Effector memory CD8-positive, alpha-beta T cell (primary cell): ENCODE results near the gene OSCAR.
A peak's percentile ranks its signal among the peaks of the same experiment; 100 is the strongest.
"Not testable (repeated sequence)": the region's sequence is repeated elsewhere in the genome, so short reads cannot be mapped to it uniquely, and the experiment has no call there.

Experiments
- ATAC-seq: fragments of 150-1000 bp; cut with Tn5 transposase; replicated peaks from 2 replicates; pipeline ENCODE4 v1.10.0; 2021; ENCODE audit warnings: mild to moderate bottlenecking, moderate library complexity
- DNase-seq, 3 experiments: peaks; one replicate each; pipeline ENCODE4 v3.0.0; 2021
- H3K27ac Mint-ChIP-seq, 2 donors: one replicate each; pipeline ENCODE4 v1.8.0; 2022; ENCODE audit warnings: mild to moderate bottlenecking in 2 of 2, mixed read lengths in 2 of 2, moderate library complexity in 2 of 2
- H3K27me3 Mint-ChIP-seq, 2 donors: one replicate each; pipeline ENCODE4 v1.8.0; 2022; ENCODE audit warnings: mixed read lengths in 2 of 2
- H3K36me3 Mint-ChIP-seq: one replicate; pipeline ENCODE4 v1.8.0; 2022; ENCODE audit warnings: mild to moderate bottlenecking, moderate library complexity, mixed read lengths; ENCODE audit not compliant: insufficient read depth
- H3K4me1 Mint-ChIP-seq, 2 donors: one replicate each; pipeline ENCODE4 v1.8.0; 2022; ENCODE audit warnings: low read depth in 2 of 2, mixed read lengths in 2 of 2
- H3K4me3 Mint-ChIP-seq, 2 donors: one replicate each; pipeline ENCODE4 v1.8.0; 2022; ENCODE audit warnings: mild to moderate bottlenecking in 2 of 2, mixed read lengths in 2 of 2, moderate library complexity in 2 of 2
- H3K9me3 Mint-ChIP-seq, 2 donors: one replicate each; pipeline ENCODE4 v1.8.0; 2022; ENCODE audit warnings: mixed read lengths in 2 of 2

OSCAR gene

DNA sequence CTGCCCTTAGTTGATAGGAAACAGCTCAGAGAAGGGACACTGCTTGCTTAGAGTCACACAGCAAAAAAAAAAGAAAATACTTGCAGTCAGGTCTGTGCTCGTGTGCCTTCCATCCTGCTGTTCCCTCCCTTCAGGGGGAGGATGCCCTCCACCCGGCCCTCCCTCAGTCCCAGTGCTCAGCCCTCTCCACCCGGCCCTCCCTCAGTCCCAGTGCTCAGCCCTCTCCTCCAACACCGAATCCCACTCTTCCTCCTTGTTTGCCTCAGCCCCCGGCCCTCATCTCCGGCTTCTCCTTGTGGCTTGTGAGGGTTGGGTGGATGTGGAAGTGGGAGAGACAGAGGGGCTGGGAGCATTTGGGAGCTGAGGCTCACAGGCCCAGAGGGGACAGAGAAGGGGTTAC is 9.0 kb upstream of the OSCAR start:
- Mint-ChIP-seq H3K4me1 (peaks cover 15 to 34% of the 10 kb centered on the region in 2 donors), H3K9me3 (no peaks in the 10 kb centered on the region), H3K4me3 (no peak overlapping the region), H3K36me3 (peaks cover 60% of the 10 kb centered on the region), H3K27ac (no peak overlapping the region), H3K27me3 (no peaks in the 10 kb centered on the region)
- DNase-seq (no peak), ATAC-seq (no peak)

GRCh38 chr19:54108496-54108895 is 7.9 kb upstream of the OSCAR start:
- Mint-ChIP-seq H3K4me3 (no peak overlapping the region), H3K27me3 (no peaks in the 10 kb centered on the region), H3K36me3 (peaks cover 64% of the 10 kb centered on the region), H3K9me3 (no peaks in the 10 kb centered on the region), H3K4me1 (peaks cover 5 to 23% of the 10 kb centered on the region in 2 donors), H3K27ac (no peak overlapping the region)
- ATAC-seq = no peak
- no peak for DNase-seq

GRCh38 chr19:54107876-54108490 is 7.4 kb upstream of the OSCAR start:
- H3K36me3 Mint-ChIP-seq = peaks cover 64% of the 10 kb centered on the region
- no peak for DNase-seq
- peak overlapping the region in 1 of 2 donors; percentile 52 for H3K27ac Mint-ChIP-seq
- ATAC-seq = no peak
- H3K27me3 Mint-ChIP-seq = no peaks in the 10 kb centered on the region
- no peak overlapping the region for H3K4me3 Mint-ChIP-seq
- no peaks in the 10 kb centered on the region for H3K9me3 Mint-ChIP-seq
- H3K4me1 Mint-ChIP-seq = peaks cover 9 to 26% of the 10 kb centered on the region in 2 donors

GRCh38 chr19:54106716-54107115 is 6.1 kb upstream of the OSCAR start:
- peaks cover 15 to 35% of the 10 kb centered on the region in 2 donors for H3K4me1 Mint-ChIP-seq
- H3K36me3 Mint-ChIP-seq = peaks cover 65% of the 10 kb centered on the region
- H3K9me3 Mint-ChIP-seq = no peaks in the 10 kb centered on the region
- ATAC-seq = no peak
- H3K4me3 Mint-ChIP-seq = no peak overlapping the region
- H3K27me3 Mint-ChIP-seq = no peaks in the 10 kb centered on the region
- H3K27ac Mint-ChIP-seq = no peak overlapping the region
- no peak for DNase-seq

- DNase-seq (no peak), ATAC-seq (no peak)
- Mint-ChIP-seq H3K4me3 (peak overlapping the region in 1 of 2 donors; percentile 26), H3K27me3 (no peaks in the 10 kb centered on the region), H3K36me3 (peaks cover 58% of the 10 kb centered on the region), H3K9me3 (no peaks in the 10 kb centered on the region), H3K27ac (no peak overlapping the region), H3K4me1 (peaks cover 18 to 36% of the 10 kb centered on the region in 2 donors)
These were observed 5.2 kb upstream of the OSCAR start for GRCh38 chr19:54105796-54106195.

DNA sequence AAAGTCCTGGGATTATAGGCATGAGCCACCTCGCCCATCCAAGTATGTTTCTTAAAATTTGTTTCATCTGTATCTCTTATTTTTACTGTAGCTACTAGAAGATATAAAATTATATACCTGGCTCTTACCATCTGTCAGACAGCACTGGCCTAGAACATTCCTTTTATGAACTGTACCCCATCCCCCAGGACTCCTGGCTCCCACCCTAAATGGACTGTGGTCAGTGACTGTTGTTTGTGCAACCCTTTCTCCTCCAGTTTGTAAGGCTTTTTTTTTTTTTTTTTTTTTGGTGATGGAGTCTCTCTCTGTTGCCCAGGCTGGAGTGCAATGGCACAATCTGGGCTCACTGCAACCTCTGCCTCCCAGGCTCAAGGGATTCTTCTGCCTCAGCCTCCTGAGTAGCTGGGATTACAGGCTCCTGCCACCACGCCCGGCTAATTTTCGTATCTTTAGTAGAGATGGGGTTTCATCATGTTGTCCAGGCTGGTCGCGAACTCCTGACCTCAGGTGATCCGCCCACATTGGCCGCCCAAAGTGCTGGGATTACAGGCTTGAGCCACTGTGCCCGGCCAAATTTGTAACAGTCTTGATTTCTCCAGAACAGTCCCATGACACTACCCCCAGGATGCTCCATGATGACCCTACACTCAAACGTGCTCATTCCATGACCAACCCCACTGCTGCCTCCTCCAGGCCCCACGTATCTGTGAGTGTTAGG is 4.6 kb upstream of the OSCAR start:
- no peak overlapping the region for H3K27ac Mint-ChIP-seq
- DNase-seq (no peak), ATAC-seq (no peak)
- peaks cover 54% of the 10 kb centered on the region for H3K36me3 Mint-ChIP-seq
- no peak overlapping the region for H3K4me3 Mint-ChIP-seq
- H3K27me3 Mint-ChIP-seq = no peaks in the 10 kb centered on the region
- peaks cover 18 to 32% of the 10 kb centered on the region in 2 donors for H3K4me1 Mint-ChIP-seq
- no peaks in the 10 kb centered on the region for H3K9me3 Mint-ChIP-seq

GRCh38 chr19:54102421-54103169 is 2.0 kb upstream of the OSCAR start, which contains the start of gene NDUFA3:
Gene NDUFA3 (plus strand): TSS chr19:54102855. CDS start chr19:54102879, 24 bp downstream.
- Mint-ChIP-seq H3K4me1 (peaks cover 18 to 31% of the 10 kb centered on the region in 2 donors), H3K27me3 (no peaks in the 10 kb centered on the region), H3K27ac (peak within 1 kb of the TSS; percentile 93 to 96), H3K36me3 (peaks cover 39% of the 10 kb centered on the region), H3K9me3 (no peaks in the 10 kb centered on the region), H3K4me3 (peak within 1 kb of the TSS; percentile 93 to 99)
- ATAC-seq (peak; percentile 99), DNase-seq (peak; percentile 95 to 97 (median 96))

- H3K27ac Mint-ChIP-seq, DNase-seq, ATAC-seq, H3K27me3 Mint-ChIP-seq, H3K9me3 Mint-ChIP-seq, H3K4me3 Mint-ChIP-seq: not testable (repeated sequence)
- Mint-ChIP-seq H3K36me3 (peaks cover 33% of the 10 kb centered on the region), H3K4me1 (peaks cover 21 to 31% of the 10 kb centered on the region in 2 donors)
These were observed 724 bp downstream of the OSCAR start for GRCh38 chr19:54099903-54100255.

DNA sequence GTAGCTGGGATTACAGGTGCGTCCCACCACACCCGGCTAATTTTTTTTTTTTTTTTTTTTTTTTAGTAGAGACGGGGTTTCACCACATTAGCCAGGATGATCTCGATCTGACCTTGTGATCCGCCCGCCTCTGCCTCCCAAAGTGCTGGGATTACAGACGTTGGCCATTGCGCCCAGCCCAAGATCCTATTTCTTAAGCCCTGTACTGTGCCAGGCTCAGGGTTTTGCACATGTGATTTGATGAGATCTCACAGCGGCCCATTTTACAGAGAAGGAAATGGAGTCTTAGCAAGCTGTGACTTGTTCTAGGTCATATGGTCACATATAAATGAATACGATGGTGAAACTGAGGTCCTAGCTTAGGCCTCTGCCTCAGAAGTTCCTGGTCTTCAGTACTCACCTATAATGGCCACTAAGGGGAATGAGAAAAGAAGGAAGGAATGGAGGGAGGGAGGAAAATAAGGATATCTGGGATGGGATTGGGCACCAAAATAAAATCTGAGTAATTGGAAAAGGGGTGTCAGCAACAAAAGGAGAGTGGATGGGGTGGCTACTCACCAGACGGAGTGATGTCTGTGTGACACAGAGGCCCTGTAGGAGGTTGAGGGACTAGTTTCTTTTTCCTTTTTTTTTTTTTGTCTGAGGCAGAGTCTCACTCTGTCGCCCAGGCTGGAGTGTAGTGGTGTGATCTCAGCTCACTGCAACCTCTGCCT is 1.3 kb downstream of the OSCAR start:
- Mint-ChIP-seq H3K27me3 (no peaks in the 10 kb centered on the region), H3K4me1 (peaks cover 21 to 29% of the 10 kb centered on the region in 2 donors), H3K9me3 (no peaks in the 10 kb centered on the region), H3K36me3 (peaks cover 32% of the 10 kb centered on the region), H3K4me3 (no peak overlapping the region), H3K27ac (no peak overlapping the region)
- DNase-seq = no peak
- ATAC-seq = no peak

DNA sequence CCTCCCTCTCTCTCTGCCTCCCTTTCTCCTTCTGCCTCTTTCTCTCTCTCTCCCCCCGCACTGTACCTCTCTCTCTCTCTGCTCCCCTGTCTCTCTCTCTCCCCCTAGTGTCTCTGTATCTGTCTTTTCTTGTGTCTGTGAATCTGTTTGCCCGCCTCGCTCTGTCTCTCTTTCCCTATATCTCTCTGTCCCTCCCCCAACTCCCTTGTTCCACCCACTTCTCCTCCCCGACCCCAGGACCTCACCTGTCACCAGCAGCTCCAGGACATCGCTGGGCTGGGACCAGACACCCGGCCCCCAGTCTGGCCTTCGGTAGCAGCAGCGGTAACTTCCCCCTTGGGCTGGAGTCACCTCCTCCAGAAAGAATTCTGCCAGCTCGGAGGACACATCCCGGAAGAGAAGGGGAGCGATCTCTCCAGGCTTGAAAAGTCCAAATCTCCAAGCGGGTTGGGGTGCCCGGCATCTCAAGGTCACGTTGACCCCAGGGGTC is 3.9 kb downstream of the OSCAR start:
- Mint-ChIP-seq H3K9me3 (no peaks in the 10 kb centered on the region), H3K36me3 (peaks cover 20% of the 10 kb centered on the region), H3K27ac (peak overlapping the region; percentile 93 to 98), H3K27me3 (peaks cover 0 to 6% of the 10 kb centered on the region in 2 donors), H3K4me1 (peaks cover 11 to 14% of the 10 kb centered on the region in 2 donors), H3K4me3 (peak overlapping the region; percentile 61 to 85)
- no peak for DNase-seq
- peak; percentile 24 for ATAC-seq

- ATAC-seq (peak; percentile 93), DNase-seq (peak; percentile 43 to 57 (median 50))
- not testable (repeated sequence) for H3K27me3 Mint-ChIP-seq, H3K9me3 Mint-ChIP-seq
- H3K4me1 Mint-ChIP-seq = peaks cover 7 to 11% of the 10 kb centered on the region in 2 donors
- peak overlapping the region; percentile 61 to 85 for H3K4me3 Mint-ChIP-seq
- peak overlapping the region; percentile 93 to 98 for H3K27ac Mint-ChIP-seq
- H3K36me3 Mint-ChIP-seq = peaks cover 20% of the 10 kb centered on the region
These were observed 4.6 kb downstream of the OSCAR start for GRCh38 chr19:54095859-54096616.

DNA sequence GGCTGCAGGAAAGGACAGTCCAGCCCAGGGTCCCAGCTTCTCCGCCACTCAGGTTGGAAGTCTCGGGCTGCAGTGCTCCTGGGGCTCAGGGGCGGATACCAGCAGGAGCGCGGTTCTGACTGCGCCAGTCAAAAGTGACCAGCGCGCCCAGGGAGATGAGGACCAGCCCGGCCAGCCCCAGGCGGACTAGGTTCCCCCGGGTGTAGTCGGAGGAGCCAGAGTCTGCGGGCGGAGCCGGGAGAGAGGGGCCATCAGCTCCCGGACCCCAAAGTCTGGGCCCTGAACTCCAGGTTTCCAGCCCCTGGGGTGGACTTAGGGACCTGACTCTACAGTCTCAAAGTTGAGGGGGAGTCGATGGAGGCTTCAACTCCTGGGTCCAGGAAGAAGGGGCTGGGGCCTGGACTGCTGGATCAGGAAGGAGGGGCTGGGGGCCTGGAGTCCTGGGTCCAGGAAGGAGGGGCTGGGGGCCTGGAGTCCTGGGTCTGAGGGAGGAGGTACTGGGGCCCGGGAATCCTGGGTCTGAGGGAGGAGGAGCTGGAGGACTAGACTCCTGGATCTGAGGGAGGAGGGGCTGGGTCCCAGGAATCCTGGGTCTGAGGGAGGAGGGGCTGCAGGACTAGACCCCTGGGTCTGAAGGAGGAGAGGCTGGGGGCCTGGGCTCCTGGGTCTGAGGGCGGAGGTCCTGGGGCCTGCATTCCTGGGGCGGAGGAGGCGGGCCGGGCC is 5.3 kb downstream of the OSCAR start:
- no peak for DNase-seq
- no peaks in the 10 kb centered on the region for H3K9me3 Mint-ChIP-seq
- peaks cover 0 to 6% of the 10 kb centered on the region in 2 donors for H3K27me3 Mint-ChIP-seq
- H3K4me3 Mint-ChIP-seq = peak overlapping the region; percentile 61 to 85
- H3K4me1 Mint-ChIP-seq = peaks cover 7 to 11% of the 10 kb centered on the region in 2 donors
- no peak for ATAC-seq
- peaks cover 20% of the 10 kb centered on the region for H3K36me3 Mint-ChIP-seq
- peak overlapping the region; percentile 93 to 98 for H3K27ac Mint-ChIP-seq
